ENCODE measurements around the gene WNK2.

WNK2 gene

GRCh38 chr9:93232388-93232960 is 48.5 kb downstream of the WNK2 start:
- no peak for TF ChIP-seq CTCF (IDR thresholded peaks at IDR 0.05; ENCODE audit: low read depth, low read length, missing control alignments)
- no peak for DNase-seq (ENCODE audit: low read depth)
- H3K4me3 ChIP-seq (ENCODE audit: low read depth, low read length): no peak overlapping the region

GRCh38 chr9:93233033-93233432 is 49.1 kb downstream of the WNK2 start:
- H3K4me3 ChIP-seq (ENCODE audit: low read depth, low read length): no peak overlapping the region
- no peak for TF ChIP-seq CTCF (IDR thresholded peaks at IDR 0.05; ENCODE audit: low read depth, low read length, missing control alignments)

GRCh38 chr9:93234600-93234999 is 50.7 kb downstream of the WNK2 start:
- H3K4me3 ChIP-seq (ENCODE audit: low read depth, low read length): no peak overlapping the region
- TF ChIP-seq CTCF (IDR thresholded peaks at IDR 0.05; ENCODE audit: low read depth, low read length, missing control alignments): no peak
- no peak for DNase-seq (ENCODE audit: low read depth)

More at GRCh38 chr9:93233033-93233432, 49.1 kb downstream of the WNK2 start:
- DNase-seq (ENCODE audit: low read depth): no peak

GRCh38 chr9:93235300-93235960 is 51.5 kb downstream of the WNK2 start:
- H3K4me3 ChIP-seq (ENCODE audit: low read depth, low read length): no peak overlapping the region
- no peak for DNase-seq (ENCODE audit: low read depth)
- TF ChIP-seq CTCF (IDR thresholded peaks at IDR 0.05; ENCODE audit: low read depth, low read length, missing control alignments): no peak

GRCh38 chr9:93236541-93237206 is 52.7 kb downstream of the WNK2 start:
- no peak for TF ChIP-seq CTCF (IDR thresholded peaks at IDR 0.05; ENCODE audit: low read depth, low read length, missing control alignments)
- DNase-seq (ENCODE audit: low read depth): no peak
- no peak overlapping the region for H3K4me3 ChIP-seq (ENCODE audit: low read depth, low read length)

GRCh38 chr9:93237540-93237939 is 53.6 kb downstream of the WNK2 start:
- DNase-seq (ENCODE audit: low read depth): no peak
- no peak for TF ChIP-seq CTCF (IDR thresholded peaks at IDR 0.05; ENCODE audit: low read depth, low read length, missing control alignments)
- H3K4me3 ChIP-seq (ENCODE audit: low read depth, low read length): no peak overlapping the region

Data from GM12864 (cell line).